Muscle layer of duodenum (tissue), 2 donors: ENCODE measurements around the gene TTC5.

ENCODE experiments used
- H3K27ac ChIP-seq: one replicate; pipeline ENCODE4 v1.7.0; 2013; ENCODE audit warnings: mild to moderate bottlenecking, low read length
- H3K27me3 ChIP-seq: one replicate; pipeline ENCODE4 v1.7.0; 2013; ENCODE audit warnings: low read depth, mild to moderate bottlenecking, control low read depth, low read length
- H3K36me3 ChIP-seq, 2 donors: one replicate each; pipeline ENCODE4 v1.7.0; 2013; ENCODE audit warnings: low read length in 2 of 2, control low read depth in 1 of 2, mild to moderate bottlenecking in 1 of 2; ENCODE audit not compliant: insufficient read depth in 2 of 2, control insufficient read depth in 1 of 2
- H3K4me1 ChIP-seq, 2 donors: one replicate each; pipeline ENCODE4 v1.7.0; 2013; ENCODE audit warnings: low read length in 2 of 2, mild to moderate bottlenecking in 2 of 2, control low read depth in 1 of 2, moderate library complexity in 1 of 2; ENCODE audit not compliant: insufficient read depth in 2 of 2, control insufficient read depth in 1 of 2
- H3K4me3 ChIP-seq, 2 donors: one replicate each; pipeline ENCODE4 v1.7.0; 2013; ENCODE audit warnings: low read length in 2 of 2, low read depth in 1 of 2, mild to moderate bottlenecking in 1 of 2
- H3K9me3 ChIP-seq, 2 donors: one replicate each; pipeline ENCODE4 v1.7.0; 2013; ENCODE audit warnings: low read length in 2 of 2, control low read depth in 1 of 2, mild to moderate bottlenecking in 1 of 2; ENCODE audit not compliant: control insufficient read depth in 1 of 2
- donor health status: healthy.

TTC5 gene

GRCh38 chr14:20334017-20334416 lies 28.3 kb upstream of the TTC5 start:
- Histone ChIP-seq H3K27me3 (no peaks in the 10 kb centered on the region), H3K4me1 (peaks cover 8 to 14% of the 10 kb centered on the region in 2 donors), H3K27ac (no peak overlapping the region), H3K4me3 (no peak overlapping the region), H3K9me3 (no peaks in the 10 kb centered on the region), H3K36me3 (peaks cover 0 to under 1% of the 10 kb centered on the region in 2 donors)

GRCh38 chr14:20333494-20333841 lies 27.7 kb upstream of the TTC5 start:
- no peaks in the 10 kb centered on the region for H3K27me3 ChIP-seq
- peak overlapping the region; percentile 99 for H3K27ac ChIP-seq
- peaks cover 8 to 14% of the 10 kb centered on the region in 2 donors for H3K4me1 ChIP-seq
- H3K36me3 ChIP-seq = peaks cover 0 to 5% of the 10 kb centered on the region in 2 donors
- H3K4me3 ChIP-seq = peak overlapping the region; percentile 69 to 100
- no peaks in the 10 kb centered on the region for H3K9me3 ChIP-seq

GRCh38 chr14:20332788-20333493 lies 27.2 kb upstream of the TTC5 start, which contains the start of gene CCNB1IP1:
Gene CCNB1IP1, minus strand, starts transcription at chr14:20333279. Its CDS starts 16,756 bp downstream, at chr14:20316523.
- H3K27ac ChIP-seq = peak within 1 kb of the TSS; percentile 99
- peak within 1 kb of the TSS; percentile 69 to 100 for H3K4me3 ChIP-seq
- no peaks in the 10 kb centered on the region for H3K27me3 ChIP-seq
- peaks cover 0 to 5% of the 10 kb centered on the region in 2 donors for H3K36me3 ChIP-seq
- peaks cover 8 to 14% of the 10 kb centered on the region in 2 donors for H3K4me1 ChIP-seq
- H3K9me3 ChIP-seq = no peaks in the 10 kb centered on the region

- H3K9me3 ChIP-seq = no peaks in the 10 kb centered on the region
- peaks cover 8 to 14% of the 10 kb centered on the region in 2 donors for H3K4me1 ChIP-seq
- H3K36me3 ChIP-seq = peaks cover 0 to 5% of the 10 kb centered on the region in 2 donors
- peak overlapping the region; percentile 99 for H3K27ac ChIP-seq
- peak overlapping the region; percentile 69 to 100 for H3K4me3 ChIP-seq
- no peaks in the 10 kb centered on the region for H3K27me3 ChIP-seq
Observed at GRCh38 chr14:20332431-20332787, 26.7 kb upstream of the TTC5 start.

GRCh38 chr14:20331053-20331613 lies 25.4 kb upstream of the TTC5 start:
- H3K4me3 ChIP-seq = no peak overlapping the region
- H3K36me3 ChIP-seq = peaks cover 0 to 10% of the 10 kb centered on the region in 2 donors
- no peak overlapping the region for H3K27ac ChIP-seq
- no peaks in the 10 kb centered on the region for H3K27me3 ChIP-seq
- H3K9me3 ChIP-seq = no peaks in the 10 kb centered on the region
- H3K4me1 ChIP-seq = peaks cover 13 to 14% of the 10 kb centered on the region in 2 donors

- no peaks in the 10 kb centered on the region for H3K27me3 ChIP-seq
- no peak overlapping the region for H3K4me3 ChIP-seq
- H3K9me3 ChIP-seq = no peaks in the 10 kb centered on the region
- H3K4me1 ChIP-seq = peaks cover 13 to 14% of the 10 kb centered on the region in 2 donors
- no peak overlapping the region for H3K27ac ChIP-seq
- peaks cover 9 to 13% of the 10 kb centered on the region in 2 donors for H3K36me3 ChIP-seq
Observed at GRCh38 chr14:20329355-20329754, 23.6 kb upstream of the TTC5 start.

- Histone ChIP-seq H3K27ac (no peak overlapping the region), H3K4me3 (no peak overlapping the region), H3K4me1 (peaks cover 13 to 14% of the 10 kb centered on the region in 2 donors), H3K27me3 (no peaks in the 10 kb centered on the region), H3K36me3 (peaks cover 13% of the 10 kb centered on the region in 2 donors), H3K9me3 (no peaks in the 10 kb centered on the region)
Observed at GRCh38 chr14:20328705-20329104, 23.0 kb upstream of the TTC5 start.

GRCh38 chr14:20327005-20327869 lies 21.5 kb upstream of the TTC5 start:
- H3K4me1 ChIP-seq = peaks cover 6 to 13% of the 10 kb centered on the region in 2 donors
- H3K27ac ChIP-seq = no peak overlapping the region
- H3K36me3 ChIP-seq = peaks cover 13 to 18% of the 10 kb centered on the region in 2 donors
- no peaks in the 10 kb centered on the region for H3K9me3 ChIP-seq
- no peaks in the 10 kb centered on the region for H3K27me3 ChIP-seq
- no peak overlapping the region for H3K4me3 ChIP-seq

- Histone ChIP-seq H3K27ac (no peak overlapping the region), H3K36me3 (peaks cover 34 to 47% of the 10 kb centered on the region in 2 donors), H3K9me3 (no peaks in the 10 kb centered on the region), H3K27me3 (no peaks in the 10 kb centered on the region), H3K4me1 (no peaks in the 10 kb centered on the region), H3K4me3 (no peak overlapping the region)
Observed at GRCh38 chr14:20317720-20318119, 12.0 kb upstream of the TTC5 start.

- Histone ChIP-seq H3K27ac (no peak overlapping the region), H3K36me3 (peaks cover 29 to 41% of the 10 kb centered on the region in 2 donors), H3K4me3 (no peak overlapping the region), H3K9me3 (no peaks in the 10 kb centered on the region), H3K4me1 (no peaks in the 10 kb centered on the region), H3K27me3 (no peaks in the 10 kb centered on the region)
Observed at GRCh38 chr14:20314026-20314425, 8.3 kb upstream of the TTC5 start.

- H3K4me3 ChIP-seq = peak overlapping the region; percentile 88 to 89
- no peak overlapping the region for H3K27ac ChIP-seq
- H3K27me3 ChIP-seq = no peaks in the 10 kb centered on the region
- H3K36me3 ChIP-seq = peaks cover 8 to 11% of the 10 kb centered on the region in 2 donors
- no peaks in the 10 kb centered on the region for H3K9me3 ChIP-seq
- peaks cover 10 to 20% of the 10 kb centered on the region in 2 donors for H3K4me1 ChIP-seq
Observed at GRCh38 chr14:20306079-20306423, 300 bp upstream of the TTC5 start.
